NT2/D1 (cell line): Measurements from ENCODE around the gene OR2A12.
"Not testable (repeated sequence)": the region's sequence is repeated elsewhere in the genome, so short reads cannot be mapped to it uniquely, and the experiment has no call there.

Source experiments
- DNase-seq: peaks from one replicate; pipeline ENCODE4 v3.0.0-alpha.2; 2011; ENCODE audit warnings: low read depth, low spot score
- H3K27me3 ChIP-seq: 2 replicates; pipeline ENCODE4 v1.6.0; 2011; ENCODE audit warnings: mild to moderate bottlenecking; ENCODE audit not compliant: insufficient read length, insufficient read depth
- H3K36me3 ChIP-seq: 2 replicates; pipeline ENCODE4 v1.6.1; 2011; ENCODE audit warnings: mild to moderate bottlenecking, low read length, mixed read lengths; ENCODE audit not compliant: insufficient read depth, insufficient read length
- H3K4me1 ChIP-seq: 2 replicates; pipeline ENCODE4 v1.5.1; 2011; ENCODE audit not compliant: insufficient read depth, insufficient read length
- H3K4me3 ChIP-seq: 2 replicates; pipeline ENCODE4 v1.5.1; 2011; ENCODE audit warnings: low read depth; ENCODE audit not compliant: insufficient read length
- H3K9ac ChIP-seq: 2 replicates; pipeline ENCODE4 v1.6.0; 2011; ENCODE audit warnings: low read depth; ENCODE audit not compliant: insufficient read length
- H3K9me3 ChIP-seq: 2 replicates; pipeline ENCODE4 v1.5.1; 2011; ENCODE audit warnings: mild to moderate bottlenecking, low read length; ENCODE audit not compliant: insufficient read depth
- SUZ12 ChIP-seq: IDR thresholded peaks from 2 replicates; pipeline ENCODE4 v1.6.1; 2011; ENCODE audit not compliant: insufficient read length, insufficient read depth; ENCODE audit errors: extremely low read depth
- YY1 ChIP-seq: IDR thresholded peaks from 2 replicates; pipeline ENCODE4 v1.6.1; 2011; ENCODE audit not compliant: insufficient read length, insufficient read depth
- ZNF274 ChIP-seq: IDR thresholded peaks from 2 replicates; pipeline ENCODE4 v1.6.1; 2011; ENCODE audit warnings: mild to moderate bottlenecking, low read depth, low read length

The OR2A12 gene, protein sequence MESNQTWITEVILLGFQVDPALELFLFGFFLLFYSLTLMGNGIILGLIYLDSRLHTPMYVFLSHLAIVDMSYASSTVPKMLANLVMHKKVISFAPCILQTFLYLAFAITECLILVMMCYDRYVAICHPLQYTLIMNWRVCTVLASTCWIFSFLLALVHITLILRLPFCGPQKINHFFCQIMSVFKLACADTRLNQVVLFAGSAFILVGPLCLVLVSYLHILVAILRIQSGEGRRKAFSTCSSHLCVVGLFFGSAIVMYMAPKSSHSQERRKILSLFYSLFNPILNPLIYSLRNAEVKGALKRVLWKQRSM

DNA sequence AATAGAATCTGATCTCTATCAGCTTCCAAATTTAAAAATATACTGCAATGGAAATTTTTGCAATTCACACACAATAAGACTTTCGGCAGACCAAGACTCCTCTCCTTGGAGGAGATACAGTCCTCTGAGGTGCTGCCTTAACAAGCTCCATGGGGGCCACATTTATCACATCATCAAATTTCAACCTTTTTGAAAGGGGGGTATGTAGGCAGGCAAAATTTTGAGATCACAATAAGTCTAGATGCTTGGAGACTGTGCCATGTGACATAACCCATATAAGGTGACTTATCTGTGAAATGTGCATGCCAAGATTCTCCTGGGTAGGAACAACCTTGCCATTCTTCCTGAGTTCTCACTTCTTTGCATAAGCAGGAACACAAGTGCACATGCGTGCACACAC is at the start of gene OR2A12:
OR2A12 (plus strand) TSS at position 301 of the 400 bp plus-strand sequence. CDS start 8,830 bp downstream, outside the sequence.
- TF ChIP-seq YY1, result no peak

DNA sequence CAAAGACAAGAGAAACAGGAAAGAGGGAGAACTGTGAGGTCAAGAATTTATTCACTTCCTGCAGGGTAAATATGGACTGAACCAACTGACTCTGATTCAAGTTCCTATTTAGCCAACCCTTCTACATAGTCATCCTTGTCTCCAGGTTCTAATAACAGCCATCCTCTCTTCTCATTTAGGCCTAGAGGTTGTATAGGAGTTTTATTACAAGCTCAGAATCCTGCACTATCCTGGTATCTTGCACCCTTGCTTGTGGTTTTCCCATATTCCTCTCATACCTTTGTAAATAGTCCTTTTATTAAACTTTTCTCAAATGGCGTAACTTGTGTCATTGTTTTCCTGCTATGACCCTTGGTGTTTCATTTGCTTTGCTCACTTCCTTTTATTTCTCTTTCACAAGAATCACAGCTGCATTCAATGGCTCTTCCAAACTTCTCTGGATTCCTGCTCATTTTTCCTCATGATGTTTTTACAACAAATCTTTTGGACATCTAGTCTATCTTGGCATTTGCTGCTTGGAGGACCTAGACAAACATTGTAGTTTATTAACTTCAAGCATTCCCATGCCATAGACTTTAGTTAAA is 49.7 kb upstream of the OR2A12 start:
- H3K9ac ChIP-seq, result no peak overlapping the region
- H3K4me1 ChIP-seq, result no peaks in the 10 kb centered on the region
- DNase-seq, result no peak
- H3K9me3 ChIP-seq, result no peaks in the 10 kb centered on the region
- TF ChIP-seq SUZ12, result no peak
- TF ChIP-seq ZNF274, result no peak
- no peak for TF ChIP-seq YY1
- H3K4me3 ChIP-seq, result no peak overlapping the region
- no peaks in the 10 kb centered on the region for H3K27me3 ChIP-seq
- H3K36me3 ChIP-seq, result no peaks in the 10 kb centered on the region

More for the DNA sequence above, at the start of gene OR2A12:
- no peaks in the 10 kb centered on the region for H3K27me3 ChIP-seq
- DNase-seq, result no peak
- no peak within 1 kb of the TSS for H3K9ac ChIP-seq
- no peak within 1 kb of the TSS for H3K4me3 ChIP-seq
- H3K4me1 ChIP-seq, result no peaks in the 10 kb centered on the region
- no peaks in the 10 kb centered on the region for H3K9me3 ChIP-seq
- H3K36me3 ChIP-seq, result no peaks in the 10 kb centered on the region

DNA sequence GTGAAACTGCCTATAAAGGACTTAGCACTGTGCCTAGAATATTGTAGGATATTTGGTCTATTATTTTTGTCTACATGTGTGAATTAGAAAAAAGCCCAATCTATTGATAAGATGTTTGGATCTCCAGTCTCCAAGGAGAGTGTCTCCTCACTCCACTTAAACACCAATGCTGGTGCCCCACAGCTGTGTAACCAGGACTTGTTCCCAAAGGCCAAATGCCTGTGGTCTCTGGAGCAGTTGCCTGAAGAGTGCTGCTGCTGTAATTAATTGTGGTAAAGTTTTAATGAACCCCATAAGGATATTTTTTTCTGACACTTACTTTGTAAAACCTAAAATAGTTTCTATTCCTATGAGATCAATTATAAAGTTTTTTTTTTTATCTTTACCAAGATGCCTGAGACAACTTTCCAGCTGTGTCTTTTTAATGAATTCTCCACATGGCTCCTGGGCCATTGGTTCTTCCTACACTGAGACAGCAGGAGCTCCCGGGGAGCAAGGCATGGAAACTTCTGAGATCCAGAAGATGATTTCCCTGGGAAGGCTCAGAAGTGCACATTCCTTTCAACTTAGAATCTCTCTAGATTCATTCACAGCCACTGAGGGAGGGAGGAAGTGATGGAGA is 48.6 kb upstream of the OR2A12 start:
- Histone ChIP-seq H3K9ac (no peak overlapping the region), H3K4me3 (no peak overlapping the region), H3K9me3 (no peaks in the 10 kb centered on the region), H3K27me3 (no peaks in the 10 kb centered on the region), H3K4me1 (no peaks in the 10 kb centered on the region), H3K36me3 (no peaks in the 10 kb centered on the region)
- DNase-seq, result no peak
- TF ChIP-seq SUZ12, result no peak

DNA sequence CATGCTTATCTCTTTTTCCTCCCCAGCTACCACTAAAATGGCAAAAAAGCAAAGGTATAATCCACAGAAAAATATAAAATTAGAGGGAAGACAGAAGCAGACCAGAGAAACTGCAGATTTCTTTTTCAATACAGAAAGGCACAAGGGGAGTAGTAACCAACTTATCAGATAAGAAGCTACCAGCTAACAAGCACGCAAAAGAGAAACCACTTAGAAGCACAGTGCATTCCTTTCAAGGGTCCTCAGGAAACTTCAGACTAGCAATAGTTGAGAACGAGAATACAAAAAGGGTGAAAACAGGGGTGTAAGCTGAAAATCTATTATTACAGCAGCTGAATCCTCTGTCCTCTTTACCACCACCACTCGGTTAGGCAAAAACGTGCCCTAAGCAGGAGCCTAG is 47.2 kb upstream of the OR2A12 start:
- TF ChIP-seq YY1 (no peak), SUZ12 (no peak), ZNF274 (no peak)
- Histone ChIP-seq H3K27me3 (no peaks in the 10 kb centered on the region), H3K36me3 (no peaks in the 10 kb centered on the region), H3K4me1 (no peaks in the 10 kb centered on the region), H3K9ac (no peak overlapping the region), H3K9me3 (no peaks in the 10 kb centered on the region), H3K4me3 (no peak overlapping the region)
- no peak for DNase-seq

DNA sequence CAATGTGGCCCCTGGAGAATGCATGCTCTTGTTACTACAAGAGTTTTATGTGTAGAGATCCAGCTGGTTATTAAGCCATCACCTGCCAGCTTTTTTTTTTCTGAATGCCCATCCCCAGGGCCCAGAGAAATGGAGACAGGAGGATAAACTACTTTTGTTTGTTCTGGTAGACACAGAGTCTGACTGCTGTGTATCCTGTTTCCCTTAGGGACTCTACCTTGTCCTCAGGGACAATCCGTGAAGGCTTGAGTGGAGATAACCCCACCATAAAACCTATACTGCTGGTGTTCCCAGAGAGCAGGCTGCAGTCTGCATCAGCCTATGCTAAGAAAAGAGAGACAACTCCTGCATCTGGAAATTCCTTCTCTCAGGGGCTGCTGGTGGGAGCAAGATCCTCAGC is 37.4 kb upstream of the OR2A12 start, which contains the start of gene OR2A5:
OR2A5 (plus strand) TSS at position 301 of the 400 bp plus-strand sequence. CDS start 1,454 bp downstream, outside the sequence.
- Histone ChIP-seq H3K27me3 (no peaks in the 10 kb centered on the region), H3K9ac (no peak within 1 kb of the TSS), H3K4me1 (no peaks in the 10 kb centered on the region), H3K36me3 (no peaks in the 10 kb centered on the region), H3K4me3 (no peak within 1 kb of the TSS), H3K9me3 (no peaks in the 10 kb centered on the region)
- DNase-seq, result no peak
- TF ChIP-seq ZNF274, result no peak
- TF ChIP-seq SUZ12, result no peak
- TF ChIP-seq YY1, result no peak

DNA sequence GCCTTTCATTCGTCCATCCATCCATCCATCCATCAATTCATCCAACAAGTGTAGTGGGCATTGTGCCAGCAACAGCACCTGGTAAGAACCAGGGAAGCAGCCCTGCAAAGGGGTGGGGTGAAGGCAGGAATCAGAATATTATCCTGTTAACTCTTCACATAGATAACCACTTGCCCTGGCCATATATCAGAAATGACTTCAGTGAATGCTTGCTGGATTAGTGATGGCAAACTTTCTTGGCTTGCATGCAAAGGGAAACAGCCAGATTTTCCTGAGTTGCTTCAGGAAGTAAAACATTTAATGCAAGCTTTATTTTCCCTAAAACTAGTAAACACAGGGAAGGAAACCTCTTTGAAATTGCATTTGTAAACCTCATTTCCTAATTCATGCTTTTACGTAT is 36.6 kb upstream of the OR2A12 start:
- Histone ChIP-seq H3K4me3 (no peak overlapping the region), H3K36me3 (no peaks in the 10 kb centered on the region), H3K9ac (no peak overlapping the region), H3K4me1 (no peaks in the 10 kb centered on the region), H3K9me3 (no peaks in the 10 kb centered on the region), H3K27me3 (no peaks in the 10 kb centered on the region)
- TF ChIP-seq ZNF274 (no peak), SUZ12 (no peak), YY1 (no peak)
- no peak for DNase-seq

DNA sequence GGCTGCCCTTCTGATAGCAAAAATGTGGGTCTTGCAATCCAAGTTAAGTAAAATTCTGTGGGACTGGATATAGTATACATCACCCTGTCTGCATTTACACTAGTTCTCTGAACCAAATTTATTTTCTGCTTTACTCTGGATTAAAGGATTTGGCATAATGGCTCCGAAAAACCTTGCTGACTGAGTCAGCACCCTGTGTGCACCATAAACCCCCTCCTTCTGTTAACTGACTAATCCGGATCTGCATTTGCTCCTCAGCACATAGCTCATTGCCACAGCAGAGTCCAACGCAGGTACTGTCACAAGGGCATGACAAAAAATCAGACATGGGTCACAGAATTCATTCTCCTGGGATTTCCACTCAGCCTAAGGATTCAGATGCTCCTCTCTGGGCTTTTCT is 36.0 kb upstream of the OR2A12 start:
- Histone ChIP-seq H3K9ac (no peak overlapping the region), H3K9me3 (no peaks in the 10 kb centered on the region), H3K27me3 (no peaks in the 10 kb centered on the region), H3K36me3 (no peaks in the 10 kb centered on the region), H3K4me1 (no peaks in the 10 kb centered on the region), H3K4me3 (no peak overlapping the region)
- TF ChIP-seq YY1 (no peak), SUZ12 (no peak), ZNF274 (no peak)
- no peak for DNase-seq

DNA sequence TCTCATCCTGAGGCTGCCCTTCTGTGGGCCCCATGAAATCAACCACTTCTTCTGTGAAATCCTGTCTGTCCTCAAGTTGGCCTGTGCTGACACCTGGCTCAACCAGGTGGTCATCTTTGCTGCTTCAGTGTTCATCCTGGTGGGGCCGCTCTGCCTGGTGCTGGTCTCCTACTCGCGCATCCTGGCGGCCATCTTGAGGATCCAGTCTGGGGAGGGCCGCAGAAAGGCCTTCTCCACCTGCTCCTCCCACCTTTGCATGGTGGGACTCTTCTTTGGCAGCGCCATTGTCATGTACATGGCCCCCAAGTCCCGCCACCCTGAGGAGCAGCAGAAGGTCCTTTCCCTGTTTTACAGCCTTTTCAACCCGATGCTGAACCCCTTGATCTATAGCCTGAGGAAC is 35.2 kb upstream of the OR2A12 start:
- H3K4me1 ChIP-seq, H3K9me3 ChIP-seq, H3K36me3 ChIP-seq, H3K9ac ChIP-seq, H3K27me3 ChIP-seq, H3K4me3 ChIP-seq, DNase-seq: not testable (repeated sequence)
